Neuronal stem cell (in vitro differentiated cells): ENCODE results near the gene PALM.

Experiments
- DNase-seq: peaks from one replicate; pipeline ENCODE4 v3.0.0-alpha.2; 2013; ENCODE audit warnings: low spot score
- H2AFZ ChIP-seq: one replicate; pipeline ENCODE4 v1.6.1; 2013; ENCODE audit warnings: mild to moderate bottlenecking, low read length, inconsistent platforms
- H2AK5ac ChIP-seq: 2 replicates; pipeline ENCODE4 v1.6.1; 2013; ENCODE audit warnings: low read depth, mild to moderate bottlenecking, inconsistent platforms, low read length, moderate library complexity, mixed read lengths
- H2BK120ac ChIP-seq: 2 replicates; pipeline ENCODE4 v1.6.1; 2013; ENCODE audit warnings: low read depth, mild to moderate bottlenecking, inconsistent platforms, low read length, moderate library complexity, mixed read lengths
- H2BK12ac ChIP-seq: one replicate; pipeline ENCODE4 v1.6.1; 2013; ENCODE audit warnings: low read length, inconsistent platforms
- H2BK15ac ChIP-seq: 2 replicates; pipeline ENCODE4 v1.6.1; 2013; ENCODE audit warnings: mild to moderate bottlenecking, low read length, inconsistent platforms, mixed read lengths
- H2BK5ac ChIP-seq: one replicate; pipeline ENCODE4 v1.6.1; 2013; ENCODE audit warnings: inconsistent platforms, mild to moderate bottlenecking, low read length, moderate library complexity
- H3K14ac ChIP-seq: one replicate; pipeline ENCODE4 v1.6.1; 2013; ENCODE audit warnings: low read length, inconsistent platforms
- H3K18ac ChIP-seq: 2 replicates; pipeline ENCODE4 v1.6.1; 2013; ENCODE audit warnings: low read length, inconsistent platforms
- H3K23ac ChIP-seq: 2 replicates; pipeline ENCODE4 v1.6.1; 2013; ENCODE audit warnings: low read depth, mild to moderate bottlenecking, mixed read lengths, low read length, inconsistent platforms; ENCODE audit not compliant: poor library complexity
- H3K27ac ChIP-seq: replicated peaks from 3 replicates; pipeline ENCODE4 v1.5.1; 2013; ENCODE audit warnings: low read length, inconsistent platforms
- H3K27me3 ChIP-seq, 3 experiments: 2 replicates each; pipeline ENCODE4 v1.6.1; 2013; ENCODE audit warnings: low read length in 3 of 3, mild to moderate bottlenecking in 2 of 3, inconsistent platforms in 1 of 3, low read depth in 1 of 3, mixed read lengths in 1 of 3, moderate library complexity in 1 of 3; ENCODE audit not compliant: control insufficient read depth in 3 of 3, insufficient read depth in 3 of 3
- H3K36me3 ChIP-seq, 2 donors: replicated peaks in 1 of 2; 2 replicates each; pipeline ENCODE4 v1.6.1; 2013; ENCODE audit warnings: low read length in 2 of 2; ENCODE audit not compliant: control insufficient read depth in 2 of 2, insufficient read depth in 2 of 2
- H3K4ac ChIP-seq: 2 replicates; pipeline ENCODE4 v1.6.1; 2013; ENCODE audit warnings: inconsistent platforms, mild to moderate bottlenecking, low read length, moderate library complexity
- H3K4me1 ChIP-seq, 2 donors: 1 replicate in 1 of 2; 2 replicates in 1 of 2; pipeline ENCODE4 v1.6.1; 2013; ENCODE audit warnings: low read length in 2 of 2, low read depth in 1 of 2; ENCODE audit not compliant: control insufficient read depth in 2 of 2, insufficient read depth in 1 of 2
- H3K4me2 ChIP-seq: one replicate; pipeline ENCODE4 v1.6.1; 2013; ENCODE audit warnings: mild to moderate bottlenecking, low read length, inconsistent platforms; ENCODE audit not compliant: insufficient read depth, poor library complexity, severe bottlenecking
- H3K4me3 ChIP-seq, 2 donors: 2 replicates each; pipeline ENCODE4 v1.5.1; 2013; ENCODE audit warnings: low read length in 2 of 2, mild to moderate bottlenecking in 2 of 2, inconsistent platforms in 1 of 2, moderate library complexity in 1 of 2
- H3K79me1 ChIP-seq: one replicate; pipeline ENCODE4 v1.6.1; 2013; ENCODE audit warnings: low read depth, mild to moderate bottlenecking, inconsistent platforms, low read length, moderate library complexity
- H3K9ac ChIP-seq: one replicate; pipeline ENCODE4 v1.6.1; 2013; ENCODE audit warnings: mild to moderate bottlenecking, low read depth, low read length, inconsistent platforms; ENCODE audit not compliant: poor library complexity
- H3K9me3 ChIP-seq, 2 donors: replicated peaks in 1 of 2; 2 replicates each; pipeline versions ENCODE3 to v1.6.1; 2013; ENCODE audit warnings: low read length in 2 of 2, mild to moderate bottlenecking in 2 of 2, inconsistent platforms in 1 of 2, low read depth in 1 of 2, mixed read lengths in 1 of 2, moderate library complexity in 1 of 2; ENCODE audit not compliant: control insufficient read depth in 2 of 2, insufficient read depth in 1 of 2
- H4K8ac ChIP-seq: one replicate; pipeline ENCODE4 v1.6.1; 2013; ENCODE audit warnings: low read depth, mild to moderate bottlenecking, inconsistent platforms, low read length, moderate library complexity
- H4K91ac ChIP-seq: one replicate; pipeline ENCODE4 v1.6.1; 2013; ENCODE audit warnings: low read length, low read depth, mild to moderate bottlenecking, inconsistent platforms; ENCODE audit not compliant: poor library complexity
- WGBS, 2 donors: extraction: QIAGEN DNeasy Blood & Tissue Kit; methylation state at CpG; one replicate each; pipeline ENCODE4 v1.1.7; 2013; ENCODE audit warnings: missing lambda C conversion rate in 2 of 2, mixed read lengths in 1 of 2; ENCODE audit not compliant: insufficient read length in 2 of 2, insufficient replicate concordance in 1 of 2; ENCODE audit errors: extremely low coverage in 2 of 2; 5-methylcytosine and 5-hydroxymethylcytosine counted together

The PALM gene

DNA sequence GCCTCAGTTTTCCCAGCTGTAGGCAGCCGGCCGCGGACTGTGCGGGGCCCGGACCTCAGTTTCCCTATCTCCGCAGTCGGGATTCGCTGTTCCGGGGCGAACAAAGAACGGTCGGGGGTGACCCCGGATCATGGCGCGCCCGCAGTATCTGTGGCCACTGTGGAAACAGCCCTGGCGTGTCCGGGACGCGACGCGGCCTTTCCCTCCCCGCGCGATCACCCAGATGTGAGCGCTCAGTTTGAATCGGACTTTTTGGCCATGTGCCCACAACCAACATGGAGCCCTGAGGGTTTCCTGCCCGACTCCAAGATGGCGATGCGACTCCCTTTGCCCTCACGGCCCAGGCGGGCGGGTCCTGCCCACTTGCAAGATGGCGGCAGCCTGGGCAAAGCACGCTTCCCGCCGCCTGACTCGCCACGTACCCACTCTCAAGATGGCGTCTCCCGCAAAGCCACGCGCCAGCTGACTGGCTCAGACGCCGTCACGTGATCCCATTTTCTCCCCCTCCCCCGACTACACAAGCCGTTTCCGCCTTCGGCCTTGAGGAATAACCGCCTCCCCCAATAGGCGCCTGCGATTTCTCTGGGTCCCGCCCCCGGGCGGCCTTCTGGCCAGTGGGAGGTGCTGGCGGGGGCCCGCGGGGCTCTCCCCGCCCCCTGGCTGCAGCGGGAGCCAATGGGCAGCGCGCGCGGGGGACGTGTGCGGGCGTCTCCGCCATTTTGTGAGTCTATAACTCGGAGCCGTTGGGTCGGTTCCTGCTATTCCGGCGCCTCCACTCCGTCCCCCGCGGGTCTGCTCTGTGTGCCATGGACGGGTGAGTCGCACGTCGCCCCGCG, 88.2 kb downstream of the PALM start, which contains the start of gene PTBP1:
PTBP1 (plus strand) TSS at position 761 of the 836 bp plus-strand sequence; CDS start at position 807, 46 bp downstream.
- Histone ChIP-seq H4K8ac (peak within 1 kb of the TSS; percentile 96), H3K4ac (no peak within 1 kb of the TSS), H2AK5ac (peak within 1 kb of the TSS; percentile 100), H3K4me3 (peak within 1 kb of the TSS; percentile 89 to 98), H2BK120ac (no peak within 1 kb of the TSS), H2AFZ (peak within 1 kb of the TSS; percentile 96), H3K18ac (peak within 1 kb of the TSS; percentile 99), H3K9me3 (no peaks in the 10 kb centered on the region), H3K79me1 (peaks cover 9% of the 10 kb centered on the region), H3K4me2 (peak within 1 kb of the TSS; percentile 99), H3K9ac (peak within 1 kb of the TSS; percentile 97), H3K36me3 (peaks cover 21 to 38% of the 10 kb centered on the region in 2 donors), H3K4me1 (peaks cover 15 to 25% of the 10 kb centered on the region in 2 donors), H3K23ac (peak within 1 kb of the TSS; percentile 99), H2BK5ac (peak within 1 kb of the TSS; percentile 87), H2BK12ac (no peak within 1 kb of the TSS), H2BK15ac (peak within 1 kb of the TSS; percentile 81), H3K27ac (peak within 1 kb of the TSS; percentile 94), H3K14ac (peak within 1 kb of the TSS; percentile 84), H3K27me3 (no peaks in the 10 kb centered on the region), H4K91ac (peak within 1 kb of the TSS; percentile 85)
- no CpG with 5 or more reads among the region's 83 CpGs for WGBS, 2 donors
- peak; percentile 100 for DNase-seq
